HEK293T (cell line): Measurements from ENCODE around the gene FGF14.

Experiments used
- CTCF ChIA-PET: fragments of 350-600 bp; formaldehyde crosslinking; extraction: SDS; loops from one replicate; lab custom pipeline; 2021; ENCODE audit warnings: antibody characterized with exemption, inconsistent platforms; lab: Yijun Ruan, JAX
- POLR2A ChIA-PET: fragments of 350-600 bp; formaldehyde crosslinking; extraction: SDS; loops from one replicate; lab custom pipeline; 2020; ENCODE audit warnings: antibody characterized with exemption, inconsistent platforms; lab: Yijun Ruan, JAX
- DNase-seq: peaks from one replicate; pipeline ENCODE4 v3.0.0; 2012; ENCODE audit warnings: mixed read lengths; ENCODE audit errors: extremely low spot score
- ARNT ChIP-seq: fragments of 450-650 bp; IDR thresholded peaks from 2 replicates; pipeline ENCODE4 v1.6.1; 2017; ENCODE audit warnings: mild to moderate bottlenecking
- BHLHE40 ChIP-seq: fragments of 450-650 bp; IDR thresholded peaks from 2 replicates; pipeline ENCODE4 v1.6.1; 2016; ENCODE audit warnings: mild to moderate bottlenecking, moderate library complexity, borderline replicate concordance
- CTBP1 ChIP-seq: fragments of 450-650 bp; IDR thresholded peaks from 2 replicates; pipeline ENCODE4 v1.6.1; 2016; ENCODE audit warnings: borderline replicate concordance
- ELF4 ChIP-seq: fragments of 450-650 bp; IDR thresholded peaks from 2 replicates; pipeline ENCODE4 v1.6.1; 2017; ENCODE audit warnings: antibody characterized with exemption
- FOXA1 ChIP-seq: fragments of 450-650 bp; IDR thresholded peaks from 2 replicates; pipeline ENCODE4 v1.6.1; 2016; ENCODE audit warnings: mild to moderate bottlenecking
- FOXK2 ChIP-seq: fragments of 450-650 bp; IDR thresholded peaks from 2 replicates; pipeline ENCODE4 v1.6.1; 2016; ENCODE audit warnings: mild to moderate bottlenecking
- FOXM1 ChIP-seq: fragments of 450-650 bp; IDR thresholded peaks from 2 replicates; pipeline ENCODE4 v1.6.1; 2017; ENCODE audit warnings: mild to moderate bottlenecking, borderline replicate concordance
- HDGF ChIP-seq: fragments of 450-650 bp; IDR thresholded peaks from 2 replicates; pipeline ENCODE4 v1.6.1; 2017; ENCODE audit warnings: antibody characterized with exemption, borderline replicate concordance
- L3MBTL2 ChIP-seq: fragments of 450-650 bp; conservative IDR thresholded peaks from 2 replicates; pipeline ENCODE4 v1.6.1; 2016; ENCODE audit warnings: mild to moderate bottlenecking
- LEF1 ChIP-seq: fragments of 450-650 bp; IDR thresholded peaks from 2 replicates; pipeline ENCODE4 v1.6.1; 2017; ENCODE audit warnings: mild to moderate bottlenecking, borderline replicate concordance
- NFRKB ChIP-seq: fragments of 450-650 bp; IDR thresholded peaks from 2 replicates; pipeline ENCODE4 v1.6.1; 2016; ENCODE audit warnings: mild to moderate bottlenecking, moderate library complexity
- SP1 ChIP-seq: fragments of 450-650 bp; IDR thresholded peaks from 2 replicates; pipeline ENCODE4 v1.6.1; 2017
- SUZ12 ChIP-seq: fragments of 450-650 bp; IDR thresholded peaks from 2 replicates; pipeline ENCODE4 v1.6.1; 2016; ENCODE audit warnings: mild to moderate bottlenecking
- TARDBP ChIP-seq: fragments of 450-650 bp; IDR thresholded peaks from 2 replicates; pipeline ENCODE4 v1.6.1; 2016
- ZNF384 ChIP-seq: fragments of 450-650 bp; IDR thresholded peaks from 2 replicates; pipeline ENCODE4 v1.6.1; 2016
- TF ChIP-seq, protein P1 (sequence below): fragments of 450-650 bp; IDR thresholded peaks from 2 replicates; pipeline ENCODE4 v1.6.1; 2016

FGF14 gene

DNA sequence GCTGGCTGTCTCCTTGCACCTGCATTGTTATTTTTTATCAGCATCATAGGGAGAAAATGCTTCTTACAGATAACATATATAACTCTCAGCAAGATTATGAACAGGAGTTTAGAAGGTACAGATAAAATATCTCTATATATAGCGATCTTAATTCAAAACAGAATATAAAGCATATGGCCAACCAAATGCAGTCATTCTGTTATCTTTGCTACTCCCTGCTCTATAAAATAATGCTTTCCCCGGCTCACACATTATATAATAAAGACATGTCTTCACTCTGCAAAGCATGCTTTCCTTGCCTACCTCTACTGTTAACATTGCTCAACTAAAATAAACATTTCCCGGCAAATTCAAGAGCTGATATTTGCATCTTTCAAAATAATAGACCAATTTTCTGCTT lies 161.7 kb downstream of the FGF14 start:
- CTCF ChIA-PET: interaction anchor here (0.7 kb wide), 1 partner anchor 513 kb away, joined by 4 read pairs; no protein-coding TSS in a partner anchor
- no peak for DNase-seq
- TF ChIP-seq NFRKB: no peak
- TF ChIP-seq L3MBTL2: no peak
- TF ChIP-seq LEF1: no peak
- no peak for TF ChIP-seq SUZ12
- TF ChIP-seq TARDBP: no peak
- TF ChIP-seq BHLHE40: no peak
- no peak for TF ChIP-seq ARNT
- no peak for TF ChIP-seq CTBP1
- TF ChIP-seq FOXA1: no peak
- TF ChIP-seq HDGF: no peak
- TF ChIP-seq, protein P1, sequence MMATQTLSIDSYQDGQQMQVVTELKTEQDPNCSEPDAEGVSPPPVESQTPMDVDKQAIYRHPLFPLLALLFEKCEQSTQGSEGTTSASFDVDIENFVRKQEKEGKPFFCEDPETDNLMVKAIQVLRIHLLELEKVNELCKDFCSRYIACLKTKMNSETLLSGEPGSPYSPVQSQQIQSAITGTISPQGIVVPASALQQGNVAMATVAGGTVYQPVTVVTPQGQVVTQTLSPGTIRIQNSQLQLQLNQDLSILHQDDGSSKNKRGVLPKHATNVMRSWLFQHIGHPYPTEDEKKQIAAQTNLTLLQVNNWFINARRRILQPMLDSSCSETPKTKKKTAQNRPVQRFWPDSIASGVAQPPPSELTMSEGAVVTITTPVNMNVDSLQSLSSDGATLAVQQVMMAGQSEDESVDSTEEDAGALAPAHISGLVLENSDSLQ: no peak
- no peak for TF ChIP-seq ELF4
- TF ChIP-seq FOXM1: no peak
- TF ChIP-seq SP1: no peak
- no peak for TF ChIP-seq ZNF384
- TF ChIP-seq FOXK2: no peak
- POLR2A ChIA-PET: no interaction called here

DNA sequence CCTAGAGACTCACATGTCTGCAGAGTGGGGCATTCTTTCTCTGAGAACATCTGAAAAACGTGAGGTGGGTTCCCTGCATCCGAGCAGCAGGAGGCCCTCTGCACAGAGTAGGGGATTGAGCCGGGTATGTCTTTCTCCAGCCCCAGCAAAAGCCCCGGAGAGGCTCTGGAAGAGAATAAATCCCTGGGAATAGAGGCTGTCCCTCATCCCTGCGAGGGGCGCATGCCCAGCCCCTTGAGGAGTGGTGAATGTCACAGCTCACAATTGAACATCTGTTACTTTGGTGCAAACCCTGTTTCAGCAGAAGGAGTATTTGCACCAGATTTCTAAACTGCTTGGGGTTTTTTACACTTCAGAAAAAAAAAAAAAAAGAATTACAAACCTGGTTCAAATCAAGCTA lies 164.6 kb downstream of the FGF14 start:
- POLR2A ChIA-PET: no interaction called here
- CTCF ChIA-PET: no interaction called here
- no peak for DNase-seq
- TF ChIP-seq SP1 (no peak), ARNT (no peak), ZNF384 (no peak), FOXM1 (no peak), CTBP1 (no peak), LEF1 (no peak), NFRKB (no peak), HDGF (no peak), ELF4 (no peak), BHLHE40 (no peak), L3MBTL2 (no peak), FOXA1 (no peak), TARDBP (no peak), SUZ12 (no peak), FOXK2 (no peak)
- TF ChIP-seq, protein P1: no peak

DNA sequence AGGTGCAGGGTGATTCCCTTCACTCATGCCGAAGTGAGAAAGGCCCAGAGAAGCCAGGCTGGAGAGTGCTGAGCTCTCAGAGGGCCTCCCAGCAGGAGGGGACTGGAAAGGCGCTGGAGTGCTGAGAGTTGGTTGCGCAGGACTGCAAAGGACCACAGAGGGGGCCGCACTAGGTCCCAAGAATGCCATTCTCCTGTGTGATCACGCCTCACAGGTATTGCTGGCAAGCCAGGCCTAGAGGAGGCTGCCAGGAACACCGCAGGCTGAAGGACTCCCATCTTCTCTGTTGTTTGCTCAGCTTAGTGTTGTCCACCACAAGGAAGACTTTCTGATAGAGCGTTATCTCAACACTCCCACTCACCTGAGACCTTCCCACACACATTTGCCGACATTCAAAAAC lies 165.0 kb downstream of the FGF14 start:
- DNase-seq: no peak
- ChIA-PET POLR2A (no interaction called here), CTCF (no interaction called here)
- TF ChIP-seq SP1 (no peak), SUZ12 (no peak), FOXM1 (no peak), ZNF384 (no peak), CTBP1 (no peak), NFRKB (no peak), FOXK2 (no peak)

DNA sequence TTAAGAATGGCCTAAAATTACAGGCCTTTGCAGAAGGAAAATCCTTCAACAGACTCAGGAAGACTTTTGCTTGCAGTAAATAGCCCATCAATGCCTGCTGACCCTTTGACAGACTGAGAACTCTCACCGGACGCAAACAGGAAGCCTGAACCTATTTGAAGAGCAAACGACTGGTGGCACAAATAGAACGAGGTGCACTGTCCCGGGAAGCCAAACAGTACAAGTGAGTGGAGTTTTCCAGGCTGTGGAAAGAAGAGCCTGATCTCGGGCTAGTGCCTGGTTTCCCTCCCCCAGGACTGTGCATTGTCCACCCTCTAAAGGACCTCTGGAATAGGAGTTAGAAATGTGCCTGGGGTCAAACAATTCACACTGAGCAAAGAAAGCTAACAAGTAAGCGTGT lies 165.5 kb downstream of the FGF14 start:
- TF ChIP-seq ARNT: no peak
- TF ChIP-seq FOXK2: no peak
- TF ChIP-seq L3MBTL2: no peak
- TF ChIP-seq, protein P1: no peak
- TF ChIP-seq FOXA1: no peak
- TF ChIP-seq NFRKB: no peak
- no peak for TF ChIP-seq BHLHE40
- no peak for TF ChIP-seq FOXM1
- no peak for TF ChIP-seq SUZ12
- TF ChIP-seq ZNF384: no peak
- TF ChIP-seq TARDBP: no peak
- no peak for TF ChIP-seq LEF1
- no peak for TF ChIP-seq ELF4
- TF ChIP-seq CTBP1: no peak
- TF ChIP-seq HDGF: no peak
- TF ChIP-seq SP1: no peak
- POLR2A ChIA-PET: no interaction called here
- DNase-seq: no peak
- CTCF ChIA-PET: no interaction called here

DNA sequence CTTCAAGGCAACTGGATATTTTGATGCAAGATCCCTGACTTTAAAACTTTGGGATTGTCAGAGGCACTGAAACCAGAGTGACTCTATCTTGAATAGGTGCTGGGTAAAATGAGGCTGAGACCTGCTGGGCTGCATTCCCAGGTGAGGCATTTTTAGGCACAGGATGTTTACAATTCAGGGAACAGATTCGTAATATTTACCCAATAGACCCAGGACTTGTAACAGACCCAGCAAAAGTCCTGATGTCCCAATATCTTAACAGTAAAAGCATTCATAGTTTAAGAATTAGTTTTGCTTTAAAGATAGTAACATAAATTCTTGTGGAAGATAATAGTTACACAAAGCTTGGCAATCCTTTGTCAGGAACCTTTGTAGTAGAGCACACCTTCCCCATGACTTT lies 166.2 kb downstream of the FGF14 start:
- TF ChIP-seq, protein P1: no peak
- TF ChIP-seq NFRKB: no peak
- no peak for TF ChIP-seq ARNT
- TF ChIP-seq FOXM1: no peak
- no peak for TF ChIP-seq SUZ12
- no peak for TF ChIP-seq ELF4
- TF ChIP-seq CTBP1: no peak
- TF ChIP-seq LEF1: no peak
- no peak for TF ChIP-seq HDGF
- no peak for TF ChIP-seq L3MBTL2
- TF ChIP-seq FOXK2: no peak
- TF ChIP-seq BHLHE40: no peak
- TF ChIP-seq SP1: no peak
- DNase-seq: no peak
- ChIA-PET POLR2A (no interaction called here), CTCF (no interaction called here)
